SK-N-MC (cell line): ENCODE data around the gene CORIN.

Experiments
- EZH2 ChIP-seq: fragments of 200-600 bp; sonication (generic); IDR thresholded peaks from one replicate; pipeline ENCODE4 v1.6.1; 2017; ENCODE audit warnings: antibody characterized with exemption
- FOXP2 ChIP-seq: optimal IDR thresholded peaks from 2 replicates; pipeline ENCODE3; 2011; ENCODE audit warnings: mild to moderate bottlenecking, moderate library complexity; ENCODE audit not compliant: insufficient read depth; ENCODE audit errors: extremely low read length, control extremely low read depth
- POLR2AphosphoS5 ChIP-seq: IDR thresholded peaks from 2 replicates; pipeline ENCODE4 v1.6.1; 2012; ENCODE audit warnings: mild to moderate bottlenecking, low read depth, low read length, borderline replicate concordance

DNA sequence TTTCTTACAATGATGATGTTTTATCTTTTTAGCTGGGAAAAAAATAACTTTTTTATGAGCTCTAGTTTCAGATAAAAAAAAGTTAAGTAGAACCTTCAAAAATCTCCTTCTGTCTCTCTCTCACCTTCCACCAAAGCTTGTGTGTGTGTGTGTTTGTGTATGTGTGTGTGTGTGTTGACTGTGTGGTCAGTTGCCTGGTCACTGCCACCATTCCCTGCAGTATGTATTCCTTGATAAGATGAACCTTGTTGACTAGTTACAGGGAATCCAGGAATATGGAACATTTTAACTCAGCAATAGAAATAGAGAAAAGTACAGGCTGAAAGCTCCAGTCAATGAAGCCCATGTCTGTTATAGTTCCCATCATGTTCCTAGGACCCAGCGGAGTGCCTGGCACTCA lies 143.5 kb downstream of the CORIN start:
- no peak for TF ChIP-seq EZH2
- no peak for TF ChIP-seq POLR2AphosphoS5
- no peak for TF ChIP-seq FOXP2
